CD4-positive, alpha-beta T cell treated with Interleukin-4 for 4 hours (primary cell): ENCODE measurements around the gene KLHL36.
A peak's percentile ranks its signal among the peaks of the same experiment; 100 is the strongest.

ENCODE experiments used
- DNase-seq: peaks from one replicate; pipeline ENCODE4 v3.0.0-alpha.2; 2020

The KLHL36 gene

DNA sequence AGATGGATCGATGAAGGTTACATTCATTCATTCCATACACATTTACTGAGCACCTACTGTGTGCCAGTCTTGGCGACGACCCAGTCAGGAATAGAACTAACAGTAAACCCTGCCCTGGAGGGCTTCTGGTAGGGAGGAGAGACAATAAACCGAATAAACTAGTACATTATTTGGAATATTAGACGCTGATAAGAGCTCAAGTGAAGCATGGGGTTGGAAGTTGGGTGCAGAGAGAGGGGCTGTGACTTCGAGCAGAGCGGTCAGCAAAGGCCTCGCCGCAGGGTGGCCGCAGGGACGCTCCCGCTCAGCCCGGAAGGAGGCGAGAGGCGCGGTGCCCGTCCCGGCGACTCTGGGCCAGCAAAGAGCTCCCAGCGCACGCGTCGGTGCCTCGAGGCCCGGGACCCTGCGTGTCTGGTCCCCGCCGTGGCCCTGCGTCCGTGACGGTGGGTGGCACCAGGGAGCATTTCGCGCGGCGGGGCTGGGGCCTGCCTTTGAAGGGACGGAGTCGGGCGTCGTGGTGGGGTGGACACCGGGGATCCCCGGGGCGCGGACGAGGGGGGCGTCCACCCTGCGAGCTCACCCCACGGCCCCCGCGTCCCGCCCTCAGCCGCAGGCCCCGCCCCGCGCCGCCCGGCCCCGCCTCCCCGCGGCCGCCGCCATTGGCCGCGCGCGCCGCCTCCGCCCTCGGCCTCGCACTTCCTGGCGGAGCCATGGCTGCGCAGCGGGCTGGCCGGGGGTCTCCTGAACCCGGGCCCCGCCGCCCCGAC lies at the start of gene KLHL36:
KLHL36 (plus strand) TSS at position 684 of the 767 bp plus-strand sequence. CDS start 2,357 bp downstream, outside the sequence.
- DNase-seq = peak; percentile 57

DNA sequence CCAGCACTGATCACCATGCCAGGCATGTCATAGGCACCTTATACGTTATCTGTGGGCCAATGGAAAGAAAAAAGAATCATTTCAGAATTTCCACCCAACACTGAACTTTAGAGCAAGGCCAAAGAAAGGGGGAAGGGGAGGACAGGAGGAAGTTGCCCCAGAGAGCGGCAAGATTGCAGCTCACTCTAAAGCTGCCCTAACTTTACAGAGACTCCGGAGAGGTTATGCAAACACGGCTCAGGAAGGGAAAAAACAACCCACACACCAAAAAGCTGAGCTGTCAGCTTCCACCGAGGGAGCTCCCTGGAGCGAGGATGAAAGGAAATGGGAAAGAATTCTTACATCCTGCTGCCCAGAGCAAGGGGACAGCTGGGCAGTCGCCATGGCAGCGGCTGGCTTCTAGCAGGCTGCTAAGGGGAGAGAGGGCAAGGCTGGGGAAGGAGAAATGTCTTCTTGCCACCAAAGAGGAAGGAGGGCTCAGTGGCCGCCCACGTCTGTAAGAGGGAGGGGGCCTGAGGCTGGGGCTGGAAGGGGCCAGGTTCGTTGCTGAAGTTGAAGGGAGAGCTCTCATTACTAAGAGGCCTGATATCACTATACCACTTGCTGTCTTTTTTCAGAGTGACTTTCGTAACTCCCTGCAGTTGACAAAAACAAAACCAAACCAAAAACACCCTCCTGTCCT lies 48.6 kb upstream of the KLHL36 start:
- peak; percentile 64 for DNase-seq

DNA sequence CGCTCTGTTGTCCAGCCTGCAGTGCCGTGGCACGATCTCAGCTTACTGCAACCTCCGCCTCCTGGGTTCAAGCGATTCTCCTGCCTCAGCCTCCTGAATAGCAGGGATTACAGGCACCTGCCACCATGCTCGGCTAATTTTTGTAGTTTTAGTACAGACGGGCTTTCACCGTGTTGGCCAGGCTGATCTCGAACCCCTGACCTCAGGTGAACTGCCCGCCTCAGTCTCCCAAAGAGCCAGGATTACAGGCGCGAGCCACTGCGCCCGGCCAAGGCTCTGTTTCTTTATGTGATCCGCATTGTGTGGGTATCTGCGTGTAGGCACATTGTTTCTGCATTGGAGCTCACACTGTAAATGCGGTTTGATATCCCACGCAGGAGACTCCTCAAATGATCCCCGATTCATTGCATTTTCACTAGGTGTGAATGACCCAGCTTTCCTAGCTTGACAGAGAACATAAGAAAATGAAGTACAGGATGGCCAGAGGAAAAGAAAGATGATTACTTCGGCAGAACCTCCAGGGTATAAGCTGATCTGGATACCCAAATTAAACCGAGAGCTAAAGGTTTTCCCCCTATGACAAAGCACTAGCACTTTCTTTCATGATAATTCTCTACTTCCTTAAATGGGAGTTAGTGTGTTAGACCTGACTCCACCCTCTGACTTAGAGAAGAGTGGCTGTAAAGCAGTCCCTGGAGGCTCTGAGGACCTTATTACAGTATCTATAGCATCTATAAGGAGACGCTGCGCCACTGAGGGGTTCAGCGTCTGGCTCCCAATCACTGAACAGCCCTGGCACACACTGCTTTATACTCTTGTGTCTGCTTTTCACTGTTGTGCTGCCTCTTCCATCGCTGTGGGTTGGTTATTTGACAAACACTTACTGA lies 47.7 kb upstream of the KLHL36 start:
- DNase-seq = peak; percentile 78

DNA sequence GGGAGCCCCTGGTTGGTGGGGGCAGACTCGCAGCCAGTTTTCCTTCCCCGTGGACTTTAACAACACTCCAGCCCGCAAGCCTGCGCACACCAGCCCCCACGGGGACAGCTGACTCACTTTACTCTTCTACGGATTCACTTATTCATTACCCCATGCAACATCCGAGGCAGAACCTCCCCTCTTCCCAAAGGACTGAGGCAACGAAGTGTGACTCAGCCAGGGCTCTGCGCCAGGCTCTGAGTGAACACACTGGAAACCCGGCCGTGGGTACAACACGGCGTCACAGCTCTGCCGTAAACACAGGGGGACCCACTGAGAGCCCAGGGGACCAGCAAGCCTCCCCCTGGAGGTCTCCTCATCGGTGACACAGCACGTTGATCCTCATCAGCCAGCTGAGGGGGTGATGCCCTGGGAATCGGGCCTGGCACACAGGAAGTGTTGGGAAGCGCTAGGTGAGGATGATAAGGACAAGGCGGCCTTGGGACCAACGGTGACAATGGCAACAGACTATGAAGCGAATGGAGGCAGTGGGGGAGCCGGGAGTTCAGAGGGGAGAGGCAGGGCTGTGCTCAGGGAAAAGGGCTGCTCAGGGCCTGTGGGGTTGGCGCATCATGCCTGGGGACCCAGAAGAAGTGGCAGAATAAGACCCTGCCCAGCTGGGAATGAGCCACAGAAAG lies 45.0 kb upstream of the KLHL36 start:
- DNase-seq = peak; percentile 57

DNA sequence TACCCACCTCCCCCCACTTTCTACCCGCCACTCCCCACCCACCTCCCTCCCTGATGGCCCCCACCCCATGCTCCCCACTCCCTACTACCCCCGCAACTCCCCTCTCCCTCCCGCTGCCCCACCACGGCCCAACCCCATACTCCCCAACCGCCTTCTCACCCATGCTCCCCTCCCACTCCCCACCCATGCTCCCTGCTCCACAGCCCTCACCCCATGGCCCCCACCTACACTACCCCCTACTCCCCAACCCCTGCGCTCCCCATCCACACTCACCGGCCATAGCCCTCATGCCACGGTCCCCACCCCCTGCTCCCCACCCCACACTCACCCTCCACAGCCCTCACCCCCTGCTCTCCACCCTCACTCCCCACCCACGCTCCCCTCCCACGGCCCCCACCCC lies 44.4 kb upstream of the KLHL36 start:
- no peak for DNase-seq

DNA sequence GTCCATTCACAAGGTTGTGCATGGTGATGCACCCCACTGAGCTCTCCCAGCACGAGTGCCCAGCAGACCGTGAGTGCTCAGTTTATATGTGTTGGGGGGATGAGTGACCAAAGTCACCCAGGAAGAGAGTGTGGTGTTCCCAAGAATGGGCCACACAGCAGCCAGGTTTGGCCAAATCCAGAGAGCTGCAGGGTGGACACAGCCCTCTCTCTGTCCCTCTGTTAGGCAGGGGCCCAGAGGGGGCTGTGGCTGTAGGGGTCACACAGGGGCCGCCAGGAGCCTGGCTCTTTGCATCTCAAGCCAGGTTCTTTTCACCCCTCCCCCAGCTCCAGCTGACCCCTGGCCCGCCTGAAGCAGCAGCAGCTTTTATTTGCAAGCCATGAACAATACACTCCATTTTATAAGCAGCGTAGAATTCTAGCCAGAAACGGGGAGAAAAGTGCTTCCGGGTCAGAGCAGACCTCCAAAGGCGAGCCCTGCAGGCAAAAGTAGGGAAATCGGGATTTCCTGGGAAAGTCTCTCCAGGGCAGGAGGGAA lies 43.8 kb upstream of the KLHL36 start:
- no peak for DNase-seq

DNA sequence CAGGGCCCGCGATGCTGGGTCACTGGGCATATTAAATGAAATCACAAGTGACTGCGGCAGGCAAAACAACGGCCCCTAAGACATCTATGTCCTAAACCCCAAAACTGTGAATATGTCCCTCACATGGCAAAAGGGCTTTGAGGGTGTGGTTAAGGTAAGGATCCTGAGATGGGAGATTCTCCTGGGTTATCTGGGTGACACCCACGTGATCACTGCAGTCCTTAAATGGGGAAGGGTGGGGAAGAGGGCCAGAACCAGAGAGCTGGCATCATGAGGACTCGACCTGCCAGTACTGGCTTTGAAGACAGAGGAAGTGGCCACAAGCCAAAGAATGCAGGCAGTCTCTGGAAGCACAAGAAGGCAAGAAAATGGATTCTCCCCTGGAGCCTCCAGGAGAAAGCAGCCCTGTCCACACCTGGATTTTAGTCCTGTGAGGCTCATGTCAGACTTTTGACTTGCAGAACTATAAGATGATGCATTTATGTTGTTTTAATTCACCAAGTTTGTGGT lies 42.9 kb upstream of the KLHL36 start:
- DNase-seq = no peak

DNA sequence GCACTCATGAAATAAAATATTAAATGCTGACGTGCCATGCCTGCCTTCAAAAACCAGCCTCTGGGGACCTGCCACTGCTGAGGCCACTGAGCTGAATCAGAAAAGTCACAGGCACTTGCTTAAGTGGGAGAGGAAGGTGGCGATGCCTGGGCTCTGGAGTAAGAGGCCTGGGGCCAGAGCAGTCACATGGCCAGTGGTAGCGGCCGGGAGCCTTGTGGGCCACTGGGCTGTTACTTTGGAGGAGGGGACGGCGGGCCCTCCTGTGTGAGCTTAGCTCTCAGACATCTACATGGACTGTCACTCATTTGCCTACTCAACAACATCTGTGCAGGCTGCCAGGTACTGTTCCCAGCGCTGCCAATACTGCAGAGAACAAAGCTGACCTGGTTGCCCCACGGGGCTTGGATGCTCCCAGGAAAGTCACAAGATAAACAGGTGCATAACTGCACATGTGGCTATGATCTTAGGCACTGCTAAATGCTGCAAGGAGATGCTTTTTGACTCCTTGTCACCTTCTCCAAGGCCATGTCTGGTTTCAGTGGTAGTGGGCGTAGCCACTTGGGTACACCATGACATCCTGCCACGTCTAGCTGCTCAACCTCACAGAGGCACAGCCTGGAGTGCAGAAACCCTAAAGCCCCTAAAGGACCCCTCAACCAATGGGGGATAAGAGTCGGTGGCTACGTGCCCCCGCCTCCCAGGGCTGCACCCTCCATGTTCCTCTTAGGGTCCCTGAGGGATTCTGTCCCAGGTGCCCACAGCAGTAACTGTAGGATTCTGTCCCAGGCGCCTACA lies 42.0 kb upstream of the KLHL36 start:
- DNase-seq = peak; percentile 52

DNA sequence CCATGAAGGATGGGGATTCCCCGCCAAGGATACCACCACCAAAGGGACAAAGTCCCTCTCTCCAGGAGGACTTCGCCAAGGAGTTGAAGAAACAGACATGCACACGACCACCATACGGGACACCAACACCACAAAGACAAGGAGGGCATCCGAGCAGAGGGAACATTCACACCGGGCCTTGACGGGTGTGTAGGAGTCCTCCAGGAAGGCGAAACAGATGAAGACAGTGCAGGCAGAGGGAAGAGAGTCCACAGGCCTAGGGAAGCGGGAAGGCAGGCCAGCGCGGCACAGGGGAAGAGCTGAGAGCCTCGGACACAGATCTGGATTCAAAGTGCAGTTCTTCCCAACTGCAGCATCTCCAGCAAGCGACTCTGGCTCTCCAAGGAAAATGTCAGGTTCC lies 41.2 kb upstream of the KLHL36 start:
- DNase-seq = no peak

DNA sequence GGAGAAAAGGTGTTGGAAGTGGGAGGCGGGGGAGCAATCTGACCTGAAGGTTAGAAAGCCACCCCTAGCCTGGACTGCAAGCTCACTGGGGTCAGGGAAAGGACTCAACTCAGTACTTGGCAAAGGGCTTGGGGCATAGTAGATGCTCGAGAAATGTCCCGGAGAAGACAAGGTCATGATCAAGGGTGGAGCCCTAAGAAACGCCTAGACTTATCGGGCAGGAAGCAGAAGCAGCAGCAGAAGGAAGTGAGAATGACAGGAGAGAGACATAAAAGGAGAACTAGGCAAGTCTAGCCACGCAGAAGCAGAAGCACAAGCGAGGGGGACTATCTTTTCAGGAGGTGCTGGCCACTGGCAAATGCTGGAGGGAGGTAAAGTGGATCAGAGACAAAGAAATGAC lies 40.6 kb upstream of the KLHL36 start:
- peak; percentile 64 for DNase-seq

DNA sequence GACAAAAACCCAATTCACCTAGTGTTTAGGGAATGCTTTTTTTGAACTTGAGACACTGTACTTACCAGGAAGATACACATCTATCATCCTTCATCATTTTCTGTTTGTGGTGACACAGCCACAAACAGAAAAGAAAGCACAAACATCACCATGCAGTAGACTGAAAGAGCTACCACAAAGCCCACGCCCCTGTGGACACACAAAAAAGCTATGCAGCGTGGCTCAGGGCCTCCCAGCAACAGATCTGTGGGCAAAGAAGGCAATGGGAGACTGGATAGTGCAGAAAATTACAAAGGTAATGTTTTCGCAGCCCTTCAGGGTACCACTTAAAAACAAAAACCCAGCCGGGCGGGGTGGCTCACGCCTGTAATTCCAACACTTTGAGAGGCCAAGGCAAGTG lies 40.0 kb upstream of the KLHL36 start:
- DNase-seq = peak; percentile 77

DNA sequence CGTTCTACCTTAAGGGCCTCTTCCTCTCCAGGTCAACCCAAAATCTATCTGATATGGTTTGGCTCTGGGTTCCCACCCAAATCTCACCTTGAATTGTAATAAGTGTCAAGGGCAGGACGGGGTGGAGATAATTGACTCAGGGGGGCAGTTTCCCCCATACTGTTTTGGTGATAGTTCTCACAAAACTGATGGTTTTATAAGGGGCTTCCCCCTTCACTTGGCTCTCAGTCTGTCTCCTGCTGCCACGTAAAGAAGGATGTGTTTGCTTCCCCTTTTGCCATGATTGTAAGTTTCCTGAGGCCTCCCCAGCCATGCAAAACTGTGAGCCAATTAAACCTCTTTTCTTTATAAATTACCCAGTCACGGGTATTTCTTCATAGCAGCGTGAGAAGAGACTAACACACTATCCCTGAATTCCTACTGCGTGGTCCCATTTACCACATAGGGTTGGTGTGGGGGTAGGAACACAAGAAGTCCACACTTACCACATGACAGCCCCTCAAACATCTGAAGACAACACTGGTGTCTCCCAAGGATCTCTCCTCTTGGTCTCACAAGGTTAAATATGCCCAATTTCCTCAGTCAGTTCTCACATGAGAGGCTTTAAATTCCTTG lies 38.6 kb upstream of the KLHL36 start:
- DNase-seq = peak; percentile 37

DNA sequence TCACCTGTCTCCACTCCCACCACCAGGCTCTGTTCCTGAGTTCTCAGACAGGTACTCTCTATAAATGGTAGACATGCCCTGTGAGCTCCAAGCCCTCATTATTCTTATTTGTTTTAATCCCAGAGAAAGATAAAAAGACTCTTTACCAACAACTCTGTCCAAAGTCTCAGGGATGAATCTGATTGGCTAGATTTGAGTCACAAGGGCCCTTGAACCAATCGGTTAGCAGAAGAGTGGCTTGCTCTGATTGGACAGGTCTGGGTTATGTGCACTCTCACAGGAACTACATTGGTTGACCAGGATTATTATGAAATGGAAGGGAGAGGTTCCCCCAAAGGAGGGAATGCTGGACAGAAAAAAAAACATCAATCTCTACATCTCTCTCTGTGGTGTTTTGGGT lies 37.9 kb upstream of the KLHL36 start:
- no peak for DNase-seq

DNA sequence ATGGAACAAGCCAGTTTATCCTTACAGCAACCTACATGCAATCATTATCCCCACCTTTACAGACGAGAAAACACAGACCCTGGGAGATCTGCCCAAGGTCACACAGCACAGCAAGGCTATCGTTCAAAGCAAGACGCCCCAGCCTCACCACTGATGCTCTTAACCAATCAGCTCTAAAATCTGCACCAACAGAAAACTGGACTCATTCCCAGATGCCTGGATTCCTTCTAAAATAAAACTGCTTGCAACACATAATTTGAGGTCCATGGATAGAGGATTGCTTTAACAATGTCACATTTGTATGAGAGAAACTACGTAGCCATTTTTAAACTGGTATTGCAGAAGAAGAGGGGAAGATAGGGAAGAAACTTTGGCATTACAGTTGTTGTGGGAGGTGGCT lies 37.3 kb upstream of the KLHL36 start:
- DNase-seq = no peak

DNA sequence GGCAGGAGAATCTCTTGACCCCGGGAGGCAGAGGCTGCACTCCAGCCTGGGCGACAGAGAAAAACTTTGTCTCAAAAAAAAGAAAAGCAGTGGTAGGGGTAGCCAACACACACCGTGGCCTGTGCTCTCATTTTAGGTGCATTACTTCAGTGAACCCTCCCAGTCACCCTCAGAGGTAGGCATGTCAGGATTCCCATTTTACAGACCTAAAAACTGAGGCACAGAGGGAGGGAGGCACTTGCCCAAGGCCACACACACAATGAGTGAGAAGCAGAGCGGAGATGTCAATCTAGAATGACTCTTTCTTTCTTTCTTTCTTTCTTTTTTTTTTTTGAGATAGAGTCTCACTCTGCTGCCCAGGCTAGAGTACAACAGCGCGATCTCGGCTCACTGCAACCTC lies 35.6 kb upstream of the KLHL36 start:
- no peak for DNase-seq

DNA sequence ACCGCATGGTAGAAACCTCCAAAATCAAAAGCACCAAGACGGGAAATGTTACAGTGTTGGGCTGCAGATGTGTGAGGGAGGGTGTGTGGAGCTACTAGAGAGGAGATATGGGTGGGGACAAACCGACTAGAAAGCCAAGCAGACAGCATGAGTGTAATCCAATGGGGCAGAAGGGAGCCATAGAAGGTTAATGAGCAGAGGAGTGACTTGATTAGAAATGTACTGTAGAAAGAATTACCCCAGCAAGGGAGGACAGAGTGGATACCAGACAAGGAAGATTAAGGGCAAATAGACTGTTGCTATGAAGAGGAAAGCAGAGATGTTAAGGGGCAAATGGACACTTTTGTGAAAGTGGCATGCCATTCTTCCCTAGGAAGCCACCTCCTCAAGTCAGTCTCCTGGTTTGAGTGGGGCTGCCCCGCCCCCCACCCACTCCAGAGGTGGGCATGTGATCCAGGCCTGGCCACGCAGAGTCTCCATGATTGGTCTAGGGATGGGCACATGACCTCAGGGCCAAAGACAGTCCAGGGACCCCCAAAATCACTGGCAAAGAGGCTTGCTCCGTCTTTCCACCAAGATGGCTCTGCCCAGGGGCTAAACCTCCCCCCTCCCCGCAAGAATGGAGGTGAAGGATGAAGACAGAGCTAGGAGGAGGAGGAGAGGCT lies 34.8 kb upstream of the KLHL36 start:
- no peak for DNase-seq

DNA sequence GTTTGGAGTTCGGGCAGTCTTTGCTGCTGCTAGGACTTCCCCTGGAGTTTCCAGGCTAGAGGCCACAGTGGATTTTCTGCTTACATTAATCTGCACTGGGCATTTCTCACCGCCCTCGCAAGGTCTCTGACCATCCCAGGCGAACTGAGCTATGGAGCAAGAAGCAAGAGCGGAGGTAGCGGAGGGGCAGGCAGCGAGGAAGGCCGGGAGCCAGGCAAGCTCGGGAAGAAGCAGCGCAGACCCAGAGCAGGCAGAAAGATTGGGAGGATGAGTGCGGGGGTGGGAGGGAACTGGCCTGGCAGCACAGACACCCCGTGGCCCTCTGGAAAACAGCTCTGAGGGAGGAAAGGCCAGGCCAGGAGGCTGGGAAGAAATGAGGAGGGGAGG lies 34.2 kb upstream of the KLHL36 start:
- DNase-seq = no peak

DNA sequence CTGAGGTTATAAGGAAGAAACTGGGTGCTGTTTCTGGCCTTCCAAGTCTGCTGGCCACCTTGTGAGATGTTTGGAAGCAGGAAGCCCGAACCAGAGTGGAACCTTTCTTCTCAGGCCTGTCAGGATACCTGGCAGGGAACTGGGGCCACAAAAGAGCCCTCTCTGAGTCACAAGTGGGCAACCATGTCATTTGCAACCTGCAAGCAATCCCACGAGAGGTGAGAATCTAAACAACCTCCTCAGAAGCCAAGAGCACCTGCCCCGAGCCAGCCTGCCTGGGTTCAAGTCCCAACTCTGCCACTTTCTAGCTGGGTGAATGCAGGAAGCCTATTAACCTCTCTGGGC lies 33.7 kb upstream of the KLHL36 start:
- DNase-seq = peak; percentile 47

DNA sequence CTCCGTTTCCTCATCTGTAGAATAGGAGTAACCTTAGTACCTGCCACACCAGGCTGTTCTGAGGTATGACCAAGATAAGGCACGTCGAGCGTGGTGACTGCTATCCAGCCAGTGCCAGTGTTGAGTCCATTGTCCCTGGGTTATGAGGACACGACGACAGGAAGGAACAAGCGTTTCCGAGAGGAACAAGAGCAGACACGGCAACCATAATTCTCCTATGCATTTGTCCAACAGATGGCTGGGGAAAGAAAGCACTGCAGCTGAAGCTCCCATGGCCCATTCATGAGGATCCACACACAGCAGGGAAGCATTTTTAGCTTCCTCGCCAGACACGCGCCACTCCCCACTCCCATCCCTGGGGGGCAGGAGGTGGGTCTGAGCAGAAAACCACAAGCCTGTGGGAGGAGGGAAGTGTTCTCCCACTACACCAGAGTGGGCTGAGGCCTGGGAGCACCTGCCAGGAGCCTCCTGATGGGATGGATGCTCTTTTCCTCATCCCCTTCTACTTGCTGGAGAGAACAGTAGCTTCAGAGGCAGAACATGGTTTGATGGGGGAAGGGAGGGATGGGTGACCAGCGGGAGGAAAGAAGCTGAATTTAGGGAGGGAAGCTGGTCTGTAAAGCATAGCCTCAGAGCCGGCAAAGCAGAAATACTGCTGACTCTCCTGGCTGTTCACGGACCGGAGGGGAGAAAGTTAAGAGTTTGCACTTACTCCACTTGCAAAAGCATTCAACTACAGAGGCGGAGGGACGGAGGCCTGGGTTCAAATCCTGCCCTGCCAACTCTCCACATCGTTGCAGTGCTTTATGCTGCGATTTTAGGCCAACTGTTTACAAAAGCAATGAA lies 33.1 kb upstream of the KLHL36 start:
- no peak for DNase-seq

DNA sequence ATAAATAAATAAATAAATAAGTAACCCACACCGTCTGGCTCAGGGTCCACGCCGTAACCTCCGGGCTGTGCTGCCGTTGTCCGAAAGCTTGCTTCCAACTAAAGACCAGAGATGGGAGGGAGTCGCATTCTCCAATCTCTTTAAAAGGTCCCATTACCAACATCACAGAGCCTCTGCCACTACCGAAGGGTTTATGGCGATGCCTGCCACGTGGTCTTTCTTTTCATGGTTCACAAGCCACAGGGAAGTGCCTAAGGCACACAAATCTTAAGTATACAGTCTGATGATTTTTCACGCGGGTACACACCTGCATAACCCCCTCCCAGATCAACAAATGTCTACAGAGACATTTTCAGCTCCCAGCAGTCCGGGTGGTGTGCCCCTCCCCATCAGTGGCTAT lies 31.8 kb upstream of the KLHL36 start:
- peak; percentile 42 for DNase-seq
